Ishikawa (cell line): ENCODE data around the gene FAM124A.

ENCODE experiments used
- CEBPB ChIP-seq: IDR thresholded peaks from 2 replicates; pipeline ENCODE4 v1.6.1; 2012
- CREB1 ChIP-seq: IDR thresholded peaks from 2 replicates; pipeline ENCODE4 v1.6.1; 2012; ENCODE audit warnings: low read depth
- EP300 ChIP-seq: IDR thresholded peaks from 2 replicates; pipeline ENCODE4 v1.6.1; 2012; ENCODE audit warnings: borderline replicate concordance
- FOXM1 ChIP-seq: IDR thresholded peaks from 2 replicates; pipeline ENCODE4 v1.6.1; 2012; ENCODE audit warnings: low read depth, borderline replicate concordance
- NFIC ChIP-seq: IDR thresholded peaks from 2 replicates; pipeline ENCODE4 v1.6.1; 2012
- RAD21 ChIP-seq: IDR thresholded peaks from 2 replicates; pipeline ENCODE4 v1.6.1; 2012; ENCODE audit warnings: low read depth
- TEAD4 ChIP-seq: IDR thresholded peaks from 2 replicates; pipeline ENCODE4 v1.6.1; 2012
- USF1 ChIP-seq: IDR thresholded peaks from 2 replicates; pipeline ENCODE4 v1.6.1; 2012
- YY1 ChIP-seq: IDR thresholded peaks from 2 replicates; pipeline ENCODE4 v1.6.1; 2012; ENCODE audit warnings: low read depth
- ZBTB7A ChIP-seq: IDR thresholded peaks from 2 replicates; pipeline ENCODE4 v1.6.1; 2012; ENCODE audit warnings: low read depth
- TF ChIP-seq, protein P1 (sequence below): IDR thresholded peaks from 2 replicates; pipeline ENCODE4 v1.6.1; 2012
- TF ChIP-seq, protein P2 (sequence below): IDR thresholded peaks from 2 replicates; pipeline ENCODE4 v1.6.1; 2012; ENCODE audit warnings: low read depth, mild to moderate bottlenecking

DNA sequence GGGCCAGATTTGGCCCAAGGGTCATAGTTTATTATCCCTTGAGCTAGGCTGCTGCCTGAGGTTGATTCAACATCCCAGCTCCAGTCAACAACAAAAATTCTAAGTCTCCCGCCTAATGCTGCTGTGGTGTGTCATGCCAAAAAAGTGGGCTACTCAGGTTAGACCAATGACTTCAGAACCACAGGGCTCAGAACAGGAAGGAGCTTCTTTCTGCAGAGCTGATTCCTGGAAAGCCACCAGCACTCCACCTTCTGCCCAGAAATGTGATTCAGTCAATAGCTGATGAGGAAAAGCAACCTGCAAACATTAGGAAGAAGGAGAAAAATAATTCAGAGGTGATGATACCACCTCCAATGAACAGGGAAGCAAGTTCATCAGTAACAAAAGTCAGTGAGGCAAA, 61.2 kb downstream of the FAM124A start:
- TF ChIP-seq YY1 (no peak), EP300 (no peak), CEBPB (no peak), CREB1 (no peak), ZBTB7A (no peak), FOXM1 (no peak), NFIC (no peak), USF1 (no peak), RAD21 (no peak), TEAD4 (no peak)
- TF ChIP-seq, protein P1, sequence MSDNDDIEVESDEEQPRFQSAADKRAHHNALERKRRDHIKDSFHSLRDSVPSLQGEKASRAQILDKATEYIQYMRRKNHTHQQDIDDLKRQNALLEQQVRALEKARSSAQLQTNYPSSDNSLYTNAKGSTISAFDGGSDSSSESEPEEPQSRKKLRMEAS: no peak
- TF ChIP-seq, protein P2, sequence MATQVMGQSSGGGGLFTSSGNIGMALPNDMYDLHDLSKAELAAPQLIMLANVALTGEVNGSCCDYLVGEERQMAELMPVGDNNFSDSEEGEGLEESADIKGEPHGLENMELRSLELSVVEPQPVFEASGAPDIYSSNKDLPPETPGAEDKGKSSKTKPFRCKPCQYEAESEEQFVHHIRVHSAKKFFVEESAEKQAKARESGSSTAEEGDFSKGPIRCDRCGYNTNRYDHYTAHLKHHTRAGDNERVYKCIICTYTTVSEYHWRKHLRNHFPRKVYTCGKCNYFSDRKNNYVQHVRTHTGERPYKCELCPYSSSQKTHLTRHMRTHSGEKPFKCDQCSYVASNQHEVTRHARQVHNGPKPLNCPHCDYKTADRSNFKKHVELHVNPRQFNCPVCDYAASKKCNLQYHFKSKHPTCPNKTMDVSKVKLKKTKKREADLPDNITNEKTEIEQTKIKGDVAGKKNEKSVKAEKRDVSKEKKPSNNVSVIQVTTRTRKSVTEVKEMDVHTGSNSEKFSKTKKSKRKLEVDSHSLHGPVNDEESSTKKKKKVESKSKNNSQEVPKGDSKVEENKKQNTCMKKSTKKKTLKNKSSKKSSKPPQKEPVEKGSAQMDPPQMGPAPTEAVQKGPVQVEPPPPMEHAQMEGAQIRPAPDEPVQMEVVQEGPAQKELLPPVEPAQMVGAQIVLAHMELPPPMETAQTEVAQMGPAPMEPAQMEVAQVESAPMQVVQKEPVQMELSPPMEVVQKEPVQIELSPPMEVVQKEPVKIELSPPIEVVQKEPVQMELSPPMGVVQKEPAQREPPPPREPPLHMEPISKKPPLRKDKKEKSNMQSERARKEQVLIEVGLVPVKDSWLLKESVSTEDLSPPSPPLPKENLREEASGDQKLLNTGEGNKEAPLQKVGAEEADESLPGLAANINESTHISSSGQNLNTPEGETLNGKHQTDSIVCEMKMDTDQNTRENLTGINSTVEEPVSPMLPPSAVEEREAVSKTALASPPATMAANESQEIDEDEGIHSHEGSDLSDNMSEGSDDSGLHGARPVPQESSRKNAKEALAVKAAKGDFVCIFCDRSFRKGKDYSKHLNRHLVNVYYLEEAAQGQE: no peak
